Nephron (organoid): Measurements from ENCODE around the gene HSPA13.
"Not testable (repeated sequence)": the region's sequence is repeated elsewhere in the genome, so short reads cannot be mapped to it uniquely, and the experiment has no call there.

ENCODE experiments used
- H3K27ac Mint-ChIP-seq, 3 experiments: 2 replicates each; pipeline ENCODE4 v1.8.0; 2020; ENCODE audit warnings: mixed read lengths in 3 of 3, mild to moderate bottlenecking in 2 of 3, moderate library complexity in 1 of 3
- H3K27me3 Mint-ChIP-seq: 2 replicates; pipeline ENCODE4 v1.8.0; 2021; ENCODE audit warnings: low read depth, mild to moderate bottlenecking, moderate library complexity, mixed read lengths
- H3K36me3 Mint-ChIP-seq: 2 replicates; pipeline ENCODE4 v1.8.0; 2020; ENCODE audit warnings: low read depth, mixed read lengths
- H3K4me1 Mint-ChIP-seq: 2 replicates; pipeline ENCODE4 v1.8.0; 2020; ENCODE audit warnings: mixed read lengths
- H3K4me3 Mint-ChIP-seq, 3 experiments: 2 replicates each; pipeline ENCODE4 v1.8.0; 2020; ENCODE audit warnings: mild to moderate bottlenecking in 3 of 3, mixed read lengths in 3 of 3, moderate library complexity in 2 of 3
- H3K9me3 Mint-ChIP-seq: 2 replicates; pipeline ENCODE4 v1.8.0; 2020; ENCODE audit warnings: mixed read lengths
- TF ChIP-seq, protein P1 (sequence below), 3 experiments: fragments of 200-600 bp; sonication (generic); IDR thresholded peaks; one replicate each; pipeline ENCODE4 v1.5.0; 2021; ENCODE audit warnings: antibody characterized with exemption in 3 of 3; ENCODE audit not compliant: unreplicated experiment in 3 of 3

Gene HSPA13

DNA sequence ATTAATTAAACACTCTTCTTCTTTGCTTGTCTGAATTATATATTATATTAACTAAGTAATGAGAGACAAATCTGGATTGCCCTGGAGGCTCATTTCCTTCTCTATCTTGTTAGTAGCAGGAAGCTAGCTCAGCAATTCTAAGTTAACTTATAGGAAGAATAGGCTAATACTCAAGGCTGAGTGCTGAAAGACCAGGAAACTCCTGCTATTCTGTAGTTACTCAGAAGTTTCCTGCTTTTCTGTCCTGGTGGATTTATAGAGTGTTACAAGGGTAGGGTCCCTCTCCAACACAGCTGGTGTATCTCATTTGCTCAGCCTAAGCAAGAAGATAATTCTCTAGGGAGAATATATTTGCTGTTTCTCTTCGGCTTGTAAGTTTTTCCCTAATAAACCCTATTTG is 29.2 kb downstream of the HSPA13 start:
- no peaks in the 10 kb centered on the region for H3K27me3 Mint-ChIP-seq
- no peaks in the 10 kb centered on the region for H3K36me3 Mint-ChIP-seq
- no peaks in the 10 kb centered on the region for H3K9me3 Mint-ChIP-seq
- peak overlapping the region in 2 of 3 experiments; percentile 65 to 83 for H3K27ac Mint-ChIP-seq
- TF ChIP-seq, protein P1, sequence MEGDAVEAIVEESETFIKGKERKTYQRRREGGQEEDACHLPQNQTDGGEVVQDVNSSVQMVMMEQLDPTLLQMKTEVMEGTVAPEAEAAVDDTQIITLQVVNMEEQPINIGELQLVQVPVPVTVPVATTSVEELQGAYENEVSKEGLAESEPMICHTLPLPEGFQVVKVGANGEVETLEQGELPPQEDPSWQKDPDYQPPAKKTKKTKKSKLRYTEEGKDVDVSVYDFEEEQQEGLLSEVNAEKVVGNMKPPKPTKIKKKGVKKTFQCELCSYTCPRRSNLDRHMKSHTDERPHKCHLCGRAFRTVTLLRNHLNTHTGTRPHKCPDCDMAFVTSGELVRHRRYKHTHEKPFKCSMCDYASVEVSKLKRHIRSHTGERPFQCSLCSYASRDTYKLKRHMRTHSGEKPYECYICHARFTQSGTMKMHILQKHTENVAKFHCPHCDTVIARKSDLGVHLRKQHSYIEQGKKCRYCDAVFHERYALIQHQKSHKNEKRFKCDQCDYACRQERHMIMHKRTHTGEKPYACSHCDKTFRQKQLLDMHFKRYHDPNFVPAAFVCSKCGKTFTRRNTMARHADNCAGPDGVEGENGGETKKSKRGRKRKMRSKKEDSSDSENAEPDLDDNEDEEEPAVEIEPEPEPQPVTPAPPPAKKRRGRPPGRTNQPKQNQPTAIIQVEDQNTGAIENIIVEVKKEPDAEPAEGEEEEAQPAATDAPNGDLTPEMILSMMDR (IDR thresholded peaks at IDR 0.05; ENCODE audit: unreplicated experiment in 3 of 3), result no peak
- H3K4me3 Mint-ChIP-seq, result no peak overlapping the region
- H3K4me1 Mint-ChIP-seq, result peaks cover 19% of the 10 kb centered on the region

DNA sequence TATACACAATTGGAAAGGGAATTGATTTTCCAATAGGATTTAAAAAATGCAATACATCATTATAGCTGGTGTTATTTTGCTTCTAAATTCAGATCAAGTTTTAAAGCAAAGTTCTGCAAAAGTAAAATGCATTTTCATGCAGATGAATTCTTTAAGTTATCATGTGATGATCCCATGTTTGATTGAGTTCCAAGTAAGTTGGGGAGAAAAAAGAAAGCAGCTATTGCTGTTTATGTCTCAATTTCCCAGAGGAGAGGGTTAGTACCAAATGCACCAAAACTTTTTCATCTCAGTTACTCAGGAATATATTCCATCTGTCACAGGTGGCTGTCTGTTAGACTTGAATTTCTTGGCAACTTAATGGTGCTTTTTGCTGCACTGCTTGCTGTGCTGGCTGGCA is 29.7 kb downstream of the HSPA13 start:
- H3K27ac Mint-ChIP-seq, result peak overlapping the region in 2 of 3 experiments; percentile 65 to 83
- TF ChIP-seq, protein P1 (IDR thresholded peaks at IDR 0.05; ENCODE audit: unreplicated experiment in 3 of 3), result no peak
- no peaks in the 10 kb centered on the region for H3K36me3 Mint-ChIP-seq
- H3K4me1 Mint-ChIP-seq, result peaks cover 16% of the 10 kb centered on the region
- H3K9me3 Mint-ChIP-seq, result no peaks in the 10 kb centered on the region
- no peak overlapping the region for H3K4me3 Mint-ChIP-seq
- H3K27me3 Mint-ChIP-seq, result no peaks in the 10 kb centered on the region

DNA sequence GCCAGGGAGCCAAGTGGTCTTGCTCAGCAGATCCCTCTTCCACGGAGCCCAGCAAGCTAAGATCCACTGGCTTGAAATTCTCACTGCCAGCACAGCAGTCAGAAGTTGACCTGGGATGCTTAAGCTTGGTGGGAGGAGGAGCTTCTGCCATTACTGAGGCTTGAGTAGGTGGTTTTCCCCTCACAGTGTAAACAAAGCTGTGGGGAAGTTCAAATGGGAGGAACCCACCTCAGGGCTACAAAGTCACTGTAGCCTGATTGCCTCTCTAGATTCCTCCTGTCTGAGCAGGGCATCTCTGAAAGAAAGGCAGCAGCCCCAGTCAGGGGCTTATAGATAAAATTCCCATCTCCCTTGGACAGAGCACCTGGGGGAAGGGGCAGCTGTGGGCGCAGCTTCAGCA is 55.6 kb downstream of the HSPA13 start:
- not testable (repeated sequence) for H3K4me3 Mint-ChIP-seq, H3K27ac Mint-ChIP-seq, H3K27me3 Mint-ChIP-seq, H3K36me3 Mint-ChIP-seq, H3K4me1 Mint-ChIP-seq
- peaks cover 14% of the 10 kb centered on the region for H3K9me3 Mint-ChIP-seq

DNA sequence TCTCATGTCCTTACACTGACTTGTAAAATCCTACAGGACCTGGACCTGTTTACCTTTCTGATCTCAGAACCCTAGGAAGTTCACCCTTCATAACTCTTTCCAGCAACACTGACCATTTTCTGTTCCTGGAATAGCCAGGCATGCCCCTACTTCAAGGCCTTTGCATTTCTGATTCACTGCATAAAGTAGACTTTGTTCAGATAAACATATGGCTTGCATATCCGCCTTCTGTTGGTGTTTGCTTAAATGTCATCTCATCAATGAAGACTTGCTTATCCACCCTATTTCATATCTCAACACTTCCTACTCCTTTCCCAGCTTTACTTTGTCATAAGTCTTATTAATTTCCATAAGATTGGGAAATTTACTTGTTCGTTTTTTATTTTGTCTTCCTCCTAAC is 57.4 kb downstream of the HSPA13 start:
- no peaks in the 10 kb centered on the region for H3K4me1 Mint-ChIP-seq
- TF ChIP-seq, protein P1 (IDR thresholded peaks at IDR 0.05; ENCODE audit: unreplicated experiment in 3 of 3), result no peak
- H3K4me3 Mint-ChIP-seq, result no peak overlapping the region
- no peak overlapping the region for H3K27ac Mint-ChIP-seq
- peaks cover 4% of the 10 kb centered on the region for H3K27me3 Mint-ChIP-seq
- H3K36me3 Mint-ChIP-seq, result no peaks in the 10 kb centered on the region
- peaks cover 13% of the 10 kb centered on the region for H3K9me3 Mint-ChIP-seq
